OCI-LY7 (cell line): ENCODE results near the gene HEPHL1.

Experiments used
- CTCF ChIP-seq: fragments of 200-600 bp; sonication (generic); conservative IDR thresholded peaks from 2 replicates; pipeline ENCODE4 v1.5.1; 2014; ENCODE audit warnings: mild to moderate bottlenecking, antibody characterized with exemption, low read length, moderate library complexity, mixed read lengths
- EZH2phosphoT487 ChIP-seq: fragments of 200-600 bp; sonication (generic); IDR thresholded peaks from 2 replicates; pipeline ENCODE4 v1.6.1; 2018; ENCODE audit warnings: low read depth, borderline replicate concordance, mild to moderate bottlenecking, mixed run types, antibody characterized with exemption, low read length, moderate library complexity, mixed read lengths

GRCh38 chr11:94145431-94145830 is 124.3 kb downstream of the HEPHL1 start:
- TF ChIP-seq EZH2phosphoT487, result no peak
- no peak for TF ChIP-seq CTCF
